PFSK-1 (cell line): ENCODE measurements around the gene DHDDS.

Experiments used
- FOXP2 ChIP-seq: optimal IDR thresholded peaks from 2 replicates; pipeline ENCODE3; 2011; ENCODE audit warnings: borderline replicate concordance, control low read depth, inconsistent platforms; ENCODE audit not compliant: insufficient read depth; ENCODE audit errors: extremely low read length, extremely low read depth
- POLR2AphosphoS5 ChIP-seq: IDR thresholded peaks from 2 replicates; pipeline ENCODE4 v1.6.1; 2012; ENCODE audit warnings: low read depth, mild to moderate bottlenecking, control low read depth, low read length, moderate library complexity
- SIN3A ChIP-seq: IDR thresholded peaks from 2 replicates; pipeline ENCODE4 v1.6.1; 2012; ENCODE audit warnings: mild to moderate bottlenecking, low read length, moderate library complexity, borderline replicate concordance; ENCODE audit not compliant: insufficient read depth
- TAF1 ChIP-seq: IDR thresholded peaks from 2 replicates; pipeline ENCODE4 v1.6.1; 2012; ENCODE audit warnings: low read length, control low read depth, borderline replicate concordance; ENCODE audit not compliant: insufficient read depth
- TF ChIP-seq, protein P1 (sequence below), 2 experiments: IDR thresholded peaks; 2 replicates each; pipeline versions ENCODE4 v1.6.1 to v1.8.0; 2011 to 2012; ENCODE audit warnings: low read depth in 2 of 2, low read length in 2 of 2, control low read depth in 1 of 2, inconsistent platforms in 1 of 2, mild to moderate bottlenecking in 1 of 2, moderate library complexity in 1 of 2; ENCODE audit not compliant: insufficient read depth in 1 of 2

DHDDS gene

DNA sequence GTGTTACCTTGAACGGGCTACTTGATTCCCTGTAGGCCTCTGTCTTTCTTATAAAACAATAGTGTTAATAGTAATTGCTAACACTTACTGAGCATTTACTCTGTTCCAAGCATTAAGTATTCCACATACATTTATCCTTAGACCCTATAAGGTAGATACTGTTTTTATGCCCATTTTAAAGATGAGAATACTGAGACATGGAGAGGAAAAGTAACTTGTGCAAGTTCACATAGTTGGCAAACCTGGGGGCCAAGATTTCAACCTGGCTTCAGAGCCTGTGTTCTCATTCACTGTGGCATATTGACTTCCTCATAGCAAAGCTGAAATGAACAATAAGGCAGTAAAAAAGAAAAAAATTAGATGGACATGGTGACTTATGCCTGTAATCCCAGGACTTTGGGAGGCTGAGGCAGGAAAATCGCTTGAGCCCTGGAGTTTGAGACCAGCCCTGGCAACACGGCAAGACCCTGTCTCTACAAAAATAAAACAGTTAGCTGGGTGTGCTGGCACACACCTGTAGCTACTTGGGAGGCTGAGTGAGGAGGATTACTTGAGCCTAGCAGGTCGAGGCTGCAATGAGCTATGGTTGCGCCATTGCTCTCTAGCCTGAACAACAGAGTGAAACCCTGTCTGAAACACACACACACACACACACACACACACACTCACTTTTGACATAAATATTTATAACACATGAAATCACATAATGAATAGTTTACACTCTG, 20.5 kb downstream of the DHDDS start:
- no peak for TF ChIP-seq TAF1
- TF ChIP-seq POLR2AphosphoS5 = no peak

DNA sequence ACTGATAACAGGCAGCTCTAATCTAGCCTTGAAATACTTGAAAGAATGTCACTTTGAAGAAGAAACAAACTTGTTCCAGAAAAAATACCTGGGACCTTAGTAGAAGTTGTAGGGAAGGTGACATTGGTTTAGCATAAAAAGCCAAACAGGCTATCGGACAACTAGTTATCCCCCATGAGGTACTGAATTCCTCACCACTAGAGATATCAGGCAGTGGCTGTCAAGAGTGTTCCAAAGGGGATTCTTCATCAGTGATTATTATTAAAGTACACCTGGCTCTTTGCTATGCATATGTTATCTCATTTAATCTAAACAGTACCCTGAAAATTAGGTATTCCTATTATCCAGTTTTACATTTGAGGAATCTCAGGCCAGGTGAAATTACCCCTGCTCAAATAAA, 27.0 kb downstream of the DHDDS start:
- TF ChIP-seq FOXP2 (no peak), TAF1 (no peak), SIN3A (no peak), POLR2AphosphoS5 (no peak)
- TF ChIP-seq, protein P1, sequence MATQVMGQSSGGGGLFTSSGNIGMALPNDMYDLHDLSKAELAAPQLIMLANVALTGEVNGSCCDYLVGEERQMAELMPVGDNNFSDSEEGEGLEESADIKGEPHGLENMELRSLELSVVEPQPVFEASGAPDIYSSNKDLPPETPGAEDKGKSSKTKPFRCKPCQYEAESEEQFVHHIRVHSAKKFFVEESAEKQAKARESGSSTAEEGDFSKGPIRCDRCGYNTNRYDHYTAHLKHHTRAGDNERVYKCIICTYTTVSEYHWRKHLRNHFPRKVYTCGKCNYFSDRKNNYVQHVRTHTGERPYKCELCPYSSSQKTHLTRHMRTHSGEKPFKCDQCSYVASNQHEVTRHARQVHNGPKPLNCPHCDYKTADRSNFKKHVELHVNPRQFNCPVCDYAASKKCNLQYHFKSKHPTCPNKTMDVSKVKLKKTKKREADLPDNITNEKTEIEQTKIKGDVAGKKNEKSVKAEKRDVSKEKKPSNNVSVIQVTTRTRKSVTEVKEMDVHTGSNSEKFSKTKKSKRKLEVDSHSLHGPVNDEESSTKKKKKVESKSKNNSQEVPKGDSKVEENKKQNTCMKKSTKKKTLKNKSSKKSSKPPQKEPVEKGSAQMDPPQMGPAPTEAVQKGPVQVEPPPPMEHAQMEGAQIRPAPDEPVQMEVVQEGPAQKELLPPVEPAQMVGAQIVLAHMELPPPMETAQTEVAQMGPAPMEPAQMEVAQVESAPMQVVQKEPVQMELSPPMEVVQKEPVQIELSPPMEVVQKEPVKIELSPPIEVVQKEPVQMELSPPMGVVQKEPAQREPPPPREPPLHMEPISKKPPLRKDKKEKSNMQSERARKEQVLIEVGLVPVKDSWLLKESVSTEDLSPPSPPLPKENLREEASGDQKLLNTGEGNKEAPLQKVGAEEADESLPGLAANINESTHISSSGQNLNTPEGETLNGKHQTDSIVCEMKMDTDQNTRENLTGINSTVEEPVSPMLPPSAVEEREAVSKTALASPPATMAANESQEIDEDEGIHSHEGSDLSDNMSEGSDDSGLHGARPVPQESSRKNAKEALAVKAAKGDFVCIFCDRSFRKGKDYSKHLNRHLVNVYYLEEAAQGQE (IDR thresholded peaks at IDR 0.05; ENCODE audit: insufficient read depth in 1 of 2, low read depth in 2 of 2, low read length in 2 of 2) = no peak

DNA sequence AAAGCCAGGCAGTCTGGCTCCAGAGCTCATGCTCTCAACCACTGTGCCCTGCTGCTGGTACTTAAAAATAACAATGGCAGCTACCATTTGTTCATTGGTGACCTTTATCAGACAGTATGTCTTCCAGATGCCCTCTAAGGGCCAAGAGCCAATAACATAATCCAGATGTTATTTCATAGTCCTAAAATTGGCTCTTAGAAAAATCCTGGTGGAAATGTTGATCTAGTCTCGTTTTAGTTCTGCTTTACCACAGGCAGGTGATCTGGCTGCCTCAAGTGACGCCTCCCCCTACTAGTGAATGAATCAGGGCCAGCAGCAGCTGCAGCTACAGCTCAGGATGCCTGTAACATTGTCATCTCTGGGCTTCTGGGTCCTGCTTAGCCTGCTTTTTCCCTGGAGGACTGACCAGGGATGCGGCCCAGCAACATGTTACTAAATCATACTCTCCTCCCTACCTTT, 27.5 kb downstream of the DHDDS start:
- TF ChIP-seq FOXP2 (no peak), TAF1 (no peak), POLR2AphosphoS5 (no peak), SIN3A (no peak)
- TF ChIP-seq, protein P1 (IDR thresholded peaks at IDR 0.05; ENCODE audit: insufficient read depth in 1 of 2, low read depth in 2 of 2, low read length in 2 of 2) = no peak

DNA sequence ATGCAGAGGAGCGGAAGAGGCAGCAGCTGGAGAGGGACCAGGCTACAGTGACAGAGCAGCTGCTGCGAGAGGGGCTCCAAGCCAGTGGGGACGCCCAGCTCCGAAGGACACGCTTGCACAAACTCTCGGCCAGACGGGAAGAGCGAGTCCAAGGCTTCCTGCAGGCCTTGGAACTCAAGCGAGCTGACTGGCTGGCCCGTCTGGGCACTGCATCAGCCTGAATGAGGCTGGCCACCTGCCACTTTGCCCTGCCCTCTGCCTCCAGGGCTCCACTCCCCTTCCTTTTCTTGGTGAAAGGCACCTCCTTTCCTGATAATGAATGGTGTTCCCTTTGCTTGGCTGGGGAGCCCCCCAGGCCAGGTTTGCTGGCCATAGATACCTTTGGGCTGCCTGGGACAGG, 36.8 kb downstream of the DHDDS start:
- TF ChIP-seq FOXP2 = no peak
- TF ChIP-seq, protein P1 (IDR thresholded peaks at IDR 0.05; ENCODE audit: insufficient read depth in 1 of 2, low read depth in 2 of 2, low read length in 2 of 2) = no peak
- no peak for TF ChIP-seq SIN3A
- TF ChIP-seq TAF1 = no peak
- no peak for TF ChIP-seq POLR2AphosphoS5

DNA sequence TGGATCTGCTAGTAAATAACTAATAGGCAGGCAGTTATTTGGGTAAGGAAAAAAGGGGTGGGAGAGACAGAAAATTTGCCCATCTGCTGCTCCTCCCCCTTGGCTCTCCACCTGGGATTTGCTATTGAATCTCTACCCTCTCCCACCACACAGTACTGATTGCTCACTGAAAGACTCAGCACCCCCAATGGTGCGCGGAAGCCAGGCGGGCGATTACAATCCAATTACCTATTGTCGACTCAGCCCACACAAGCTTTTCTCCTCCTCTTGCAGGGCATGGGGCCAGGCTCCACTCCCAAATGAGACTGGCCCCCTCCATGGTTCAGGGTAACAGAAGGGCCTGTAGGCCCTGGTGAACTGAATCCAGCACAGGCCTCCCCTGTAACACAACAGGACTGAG, 37.4 kb downstream of the DHDDS start:
- TF ChIP-seq TAF1 (no peak), POLR2AphosphoS5 (no peak), SIN3A (no peak), FOXP2 (no peak)
- TF ChIP-seq, protein P1 (IDR thresholded peaks at IDR 0.05; ENCODE audit: insufficient read depth in 1 of 2, low read depth in 2 of 2, low read length in 2 of 2) = no peak
